ENCODE measurements around the gene FAM47E.

The FAM47E gene

DNA sequence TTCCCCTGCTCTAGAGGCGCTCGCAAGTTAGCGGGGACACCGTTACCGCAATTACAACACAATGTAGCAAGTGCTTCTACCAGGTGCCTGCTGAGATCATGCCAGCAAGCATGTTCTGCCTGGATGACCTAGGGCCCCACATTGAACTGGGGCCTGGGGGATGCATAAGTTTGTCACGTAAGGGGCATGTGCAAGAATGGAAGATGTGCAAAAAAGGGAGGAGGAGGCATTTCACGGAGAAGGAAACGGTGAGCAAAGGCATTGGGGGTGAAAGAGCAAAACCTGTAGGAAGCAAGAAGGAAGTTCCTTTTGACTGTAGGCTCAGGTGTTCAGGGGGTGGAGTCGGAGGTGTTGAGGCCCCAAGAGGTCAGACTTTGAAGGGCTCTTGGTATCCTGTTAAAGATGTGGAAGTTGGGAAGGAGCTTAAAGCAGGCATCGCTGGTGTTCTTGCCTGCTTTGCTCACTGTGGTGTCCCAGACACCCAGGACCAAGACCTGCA is 37.3 kb upstream of the FAM47E start:
- Mint-ChIP-seq H3K9me3 (no peaks in the 10 kb centered on the region), H3K4me3 (peak overlapping the region; percentile 85), H3K4me1 (ENCODE audit: low read depth) (peaks cover 17% of the 10 kb centered on the region), H3K36me3 (ENCODE audit: low read depth) (no peaks in the 10 kb centered on the region), H3K27ac (peak overlapping the region; percentile 83), H3K27me3 (ENCODE audit: low read depth) (peaks cover 33% of the 10 kb centered on the region)
- DNase-seq (ENCODE audit: low spot score): no peak

DNA sequence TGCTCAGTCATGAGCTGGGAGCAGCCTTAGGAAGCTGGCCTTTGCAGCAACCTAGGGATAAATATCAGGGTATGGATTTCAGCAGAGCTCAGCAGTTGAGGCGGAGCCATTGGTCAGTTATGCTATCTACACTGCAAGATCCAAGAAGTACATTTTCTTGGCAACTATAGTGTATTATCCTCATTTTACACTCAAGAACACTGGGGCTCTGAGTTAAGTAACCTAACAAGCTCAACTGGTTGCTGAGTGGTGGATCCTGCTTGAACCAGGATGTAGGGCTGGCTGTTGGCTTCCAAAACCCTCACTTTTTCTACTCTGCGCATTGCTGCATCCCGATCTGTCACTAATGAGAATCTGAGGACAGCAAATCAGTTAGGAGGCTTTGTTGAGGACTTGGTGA is 36.4 kb upstream of the FAM47E start:
- peaks cover 19% of the 10 kb centered on the region for H3K4me1 Mint-ChIP-seq (ENCODE audit: low read depth)
- no peak for DNase-seq (ENCODE audit: low spot score)
- H3K9me3 Mint-ChIP-seq: no peaks in the 10 kb centered on the region
- peaks cover 33% of the 10 kb centered on the region for H3K27me3 Mint-ChIP-seq (ENCODE audit: low read depth)
- H3K27ac Mint-ChIP-seq: no peak overlapping the region
- no peaks in the 10 kb centered on the region for H3K36me3 Mint-ChIP-seq (ENCODE audit: low read depth)
- no peak overlapping the region for H3K4me3 Mint-ChIP-seq

DNA sequence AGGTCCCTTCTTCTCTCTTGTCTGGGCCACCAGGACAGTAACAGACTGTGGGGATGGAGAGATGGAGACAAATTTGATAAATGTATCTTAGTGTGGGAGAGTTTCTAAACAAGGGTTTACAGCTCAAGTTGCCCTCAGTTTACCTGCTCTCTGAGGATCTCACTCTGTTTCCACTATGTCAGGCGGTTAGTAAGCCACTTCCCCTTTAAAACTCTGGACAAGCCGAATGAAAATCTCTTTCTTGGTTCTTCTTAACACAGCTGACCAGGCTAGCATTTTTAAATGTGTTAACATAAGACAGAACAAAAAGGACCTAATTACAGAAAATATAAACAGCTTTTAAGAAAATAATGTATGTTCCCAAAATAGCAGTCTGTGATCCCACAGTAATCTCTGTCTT is 35.0 kb upstream of the FAM47E start:
- peaks cover 19% of the 10 kb centered on the region for H3K4me1 Mint-ChIP-seq (ENCODE audit: low read depth)
- peaks cover 33% of the 10 kb centered on the region for H3K27me3 Mint-ChIP-seq (ENCODE audit: low read depth)
- H3K4me3 Mint-ChIP-seq: no peak overlapping the region
- H3K36me3 Mint-ChIP-seq (ENCODE audit: low read depth): no peaks in the 10 kb centered on the region
- no peak for DNase-seq (ENCODE audit: low spot score)
- no peaks in the 10 kb centered on the region for H3K9me3 Mint-ChIP-seq
- no peak overlapping the region for H3K27ac Mint-ChIP-seq

DNA sequence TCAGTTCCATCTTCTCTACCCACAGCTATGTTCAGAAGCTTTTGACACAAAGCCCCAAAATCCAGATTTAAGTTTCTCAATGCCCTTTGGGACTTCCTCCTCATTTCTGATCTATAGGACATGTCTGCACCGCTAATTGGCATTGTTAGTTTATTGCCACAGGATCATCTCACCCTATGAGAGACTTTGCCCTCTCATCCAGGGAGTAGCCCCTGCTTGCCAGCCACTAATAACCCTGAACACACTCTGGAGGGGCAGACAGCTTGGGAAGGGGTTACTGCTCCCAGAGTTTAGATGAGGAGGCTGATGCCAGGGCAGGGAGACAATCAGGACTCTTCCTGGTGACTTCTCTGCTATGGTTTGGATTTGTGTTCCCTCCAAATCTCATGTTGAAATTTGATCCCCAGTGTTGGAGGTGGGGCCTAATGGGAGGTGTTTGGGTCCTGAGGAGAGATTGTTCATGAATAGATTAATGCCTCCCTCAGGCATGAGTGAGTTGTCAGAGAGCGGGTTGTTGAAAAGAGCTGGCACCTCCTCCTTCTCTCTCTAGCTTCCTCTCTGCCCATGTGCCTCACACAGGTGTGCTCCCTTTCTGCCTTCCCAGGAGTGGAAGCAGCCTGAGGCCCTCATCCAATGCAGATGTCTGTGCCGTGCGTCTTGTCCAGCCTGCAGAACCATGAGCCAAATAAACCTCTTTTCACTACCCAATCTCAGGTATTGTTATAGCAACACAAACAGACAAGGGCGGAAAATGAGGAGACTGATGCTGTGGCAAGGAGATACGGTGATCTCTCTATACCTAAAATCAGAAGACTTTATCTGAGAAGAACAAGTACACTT is 34.3 kb upstream of the FAM47E start:
- no peaks in the 10 kb centered on the region for H3K9me3 Mint-ChIP-seq
- DNase-seq (ENCODE audit: low spot score): no peak
- H3K4me1 Mint-ChIP-seq (ENCODE audit: low read depth): peaks cover 17% of the 10 kb centered on the region
- H3K27me3 Mint-ChIP-seq (ENCODE audit: low read depth): peaks cover 33% of the 10 kb centered on the region
- no peak overlapping the region for H3K27ac Mint-ChIP-seq
- H3K36me3 Mint-ChIP-seq (ENCODE audit: low read depth): no peaks in the 10 kb centered on the region
- H3K4me3 Mint-ChIP-seq: no peak overlapping the region

DNA sequence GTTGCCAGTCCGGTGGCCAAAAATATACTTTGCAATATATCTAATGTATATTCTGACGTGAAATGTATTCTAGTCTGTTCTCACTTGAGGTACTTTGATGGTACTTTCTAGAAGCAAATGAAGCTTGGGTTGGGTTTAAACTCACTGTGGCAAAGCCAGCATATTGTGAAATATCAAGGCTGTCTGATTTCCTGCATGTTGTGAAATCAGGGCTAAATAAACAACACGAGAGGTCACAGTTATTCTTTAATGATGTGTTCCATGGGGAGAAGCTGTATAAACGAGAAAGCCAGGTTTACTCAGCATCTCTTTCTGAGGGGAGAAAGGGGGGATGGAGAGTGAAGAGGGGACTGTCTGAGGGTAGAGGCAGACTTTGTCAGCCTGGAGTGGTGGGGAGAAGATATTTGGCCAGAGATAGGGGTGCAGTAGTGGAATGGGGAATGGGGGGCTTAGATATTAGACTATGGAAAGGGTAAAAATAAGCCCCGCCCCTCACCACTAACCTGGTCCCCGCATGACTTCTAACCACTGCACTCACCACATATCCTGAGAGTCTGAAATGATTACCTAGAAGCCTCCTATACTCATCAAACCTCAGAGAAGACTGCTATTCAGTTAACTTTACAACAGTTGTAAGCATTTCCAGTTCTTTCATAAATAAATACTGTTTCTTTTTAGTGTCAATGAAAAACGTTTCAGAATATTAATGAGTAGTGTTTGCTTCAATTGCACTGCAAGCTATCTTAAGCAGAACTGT is 32.0 kb upstream of the FAM47E start:
- no peak for DNase-seq (ENCODE audit: low spot score)
- Mint-ChIP-seq H3K36me3 (ENCODE audit: low read depth) (no peaks in the 10 kb centered on the region), H3K27ac (no peak overlapping the region), H3K4me1 (ENCODE audit: low read depth) (peaks cover 5% of the 10 kb centered on the region), H3K27me3 (ENCODE audit: low read depth) (peaks cover 28% of the 10 kb centered on the region), H3K9me3 (no peaks in the 10 kb centered on the region), H3K4me3 (no peak overlapping the region)

DNA sequence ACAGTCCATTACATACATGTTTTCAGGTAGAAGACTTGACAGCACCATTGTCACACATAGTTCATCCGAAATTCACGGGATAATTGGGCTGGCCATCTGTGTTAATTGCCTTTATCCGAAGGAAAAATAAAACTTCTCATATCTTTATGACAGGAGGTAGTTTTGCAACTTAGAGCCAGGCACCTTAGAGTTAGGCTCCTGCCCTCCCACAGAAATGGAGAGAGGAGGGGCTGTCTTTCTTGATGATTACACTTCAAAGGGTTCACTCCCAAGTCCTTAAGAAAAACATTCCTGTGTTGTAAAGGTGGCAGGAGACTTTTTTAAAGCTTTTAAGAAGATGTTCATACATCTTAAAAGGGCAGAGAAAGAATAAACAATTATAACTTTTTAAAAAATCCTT is 27.4 kb upstream of the FAM47E start:
- Mint-ChIP-seq H3K36me3 (ENCODE audit: low read depth) (no peaks in the 10 kb centered on the region), H3K27me3 (ENCODE audit: low read depth) (peaks cover 13% of the 10 kb centered on the region), H3K9me3 (peaks cover 4% of the 10 kb centered on the region), H3K4me1 (ENCODE audit: low read depth) (peaks cover 2% of the 10 kb centered on the region), H3K27ac (no peak overlapping the region), H3K4me3 (no peak overlapping the region)
- no peak for DNase-seq (ENCODE audit: low spot score)

DNA sequence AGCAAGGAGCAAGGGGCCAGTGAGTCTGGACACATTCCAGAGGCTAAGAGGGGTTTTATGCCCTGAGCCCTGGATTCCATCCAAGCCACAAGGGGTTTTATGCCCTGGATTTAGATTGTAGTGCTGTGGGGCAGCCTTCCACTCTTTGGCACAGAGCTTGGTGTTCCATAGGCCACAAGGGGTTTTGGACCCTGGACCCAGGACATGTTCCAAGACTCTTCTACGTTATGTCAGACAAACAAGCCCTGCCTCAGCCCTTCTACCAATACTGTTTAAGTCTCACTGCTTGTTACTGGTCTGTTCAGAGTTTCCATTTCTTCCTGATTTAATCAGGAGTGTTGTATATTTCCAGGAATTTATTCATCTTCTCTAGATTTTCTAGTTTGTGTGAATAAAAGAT is 25.1 kb upstream of the FAM47E start:
- Mint-ChIP-seq H3K4me1 (ENCODE audit: low read depth) (no peaks in the 10 kb centered on the region), H3K4me3 (no peak overlapping the region), H3K36me3 (ENCODE audit: low read depth) (no peaks in the 10 kb centered on the region), H3K9me3 (peaks cover 4% of the 10 kb centered on the region), H3K27me3 (ENCODE audit: low read depth) (peaks cover 13% of the 10 kb centered on the region), H3K27ac (no peak overlapping the region)
- DNase-seq (ENCODE audit: low spot score): no peak

DNA sequence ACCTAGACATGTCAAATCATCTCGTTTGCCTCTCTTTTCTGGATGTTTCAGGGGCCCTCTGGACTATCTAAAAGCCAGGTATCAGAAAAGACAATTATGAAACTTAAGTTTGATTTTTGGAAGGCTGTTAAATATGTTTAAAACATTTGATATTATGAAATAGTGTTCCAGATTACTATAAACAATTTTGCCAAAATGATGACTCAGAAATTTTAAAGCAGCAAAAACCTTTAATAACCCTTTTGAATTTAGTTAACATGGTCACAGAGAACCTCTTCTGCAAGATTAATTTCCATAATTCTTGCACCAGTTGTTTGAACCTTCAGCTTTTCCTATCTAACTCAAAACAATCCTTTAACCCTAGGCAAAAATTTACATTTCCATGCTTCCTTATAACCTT is 18.8 kb upstream of the FAM47E start:
- DNase-seq (ENCODE audit: low spot score): no peak
- H3K27me3 Mint-ChIP-seq (ENCODE audit: low read depth): peaks cover 8% of the 10 kb centered on the region
- peaks cover 4% of the 10 kb centered on the region for H3K9me3 Mint-ChIP-seq
- no peak overlapping the region for H3K4me3 Mint-ChIP-seq
- no peak overlapping the region for H3K27ac Mint-ChIP-seq
- H3K36me3 Mint-ChIP-seq (ENCODE audit: low read depth): no peaks in the 10 kb centered on the region
- no peaks in the 10 kb centered on the region for H3K4me1 Mint-ChIP-seq (ENCODE audit: low read depth)

DNA sequence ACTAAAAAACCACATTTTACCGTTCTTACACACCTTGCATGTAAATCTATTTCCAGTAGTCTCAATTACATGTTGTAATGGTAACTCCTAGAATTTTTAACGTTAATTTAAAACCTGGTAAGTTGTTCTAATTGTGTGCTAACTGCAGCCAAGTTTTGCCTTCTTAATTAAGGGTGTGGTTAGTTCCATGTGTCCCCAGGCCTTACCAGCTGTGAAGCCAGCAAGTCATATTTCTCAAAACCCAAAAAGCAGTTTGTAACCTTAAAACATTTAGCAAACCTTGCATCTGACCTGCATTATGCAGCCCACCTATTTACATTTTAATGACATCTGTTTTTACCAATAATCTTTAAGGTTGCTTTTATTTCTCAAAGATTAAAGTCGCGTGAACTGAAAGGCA is 18.4 kb upstream of the FAM47E start:
- H3K4me1 Mint-ChIP-seq (ENCODE audit: low read depth): no peaks in the 10 kb centered on the region
- H3K9me3 Mint-ChIP-seq: peaks cover 4% of the 10 kb centered on the region
- no peak overlapping the region for H3K27ac Mint-ChIP-seq
- peaks cover 8% of the 10 kb centered on the region for H3K27me3 Mint-ChIP-seq (ENCODE audit: low read depth)
- no peak for DNase-seq (ENCODE audit: low spot score)
- H3K36me3 Mint-ChIP-seq (ENCODE audit: low read depth): no peaks in the 10 kb centered on the region
- H3K4me3 Mint-ChIP-seq: no peak overlapping the region

DNA sequence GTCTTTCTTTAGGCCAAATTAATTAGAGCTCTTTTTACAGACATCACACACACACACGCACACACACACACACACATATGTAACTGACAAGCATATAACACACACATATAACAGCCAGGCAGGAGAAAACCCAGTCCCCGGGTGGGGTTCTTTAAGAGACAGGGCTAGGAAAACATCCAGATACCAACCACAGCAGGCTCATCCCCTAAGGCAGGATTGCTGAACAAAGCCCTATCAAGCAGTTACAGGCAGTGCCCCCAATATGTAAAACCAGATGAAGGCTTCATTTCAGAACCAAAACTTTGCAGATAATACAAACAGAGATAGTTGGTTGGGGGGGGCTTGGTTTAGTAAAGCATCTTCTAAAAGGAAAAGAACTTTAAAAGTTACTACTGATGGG is 18.0 kb upstream of the FAM47E start:
- Mint-ChIP-seq H3K27me3 (ENCODE audit: low read depth) (peaks cover 8% of the 10 kb centered on the region), H3K36me3 (ENCODE audit: low read depth) (no peaks in the 10 kb centered on the region), H3K4me3 (no peak overlapping the region), H3K4me1 (ENCODE audit: low read depth) (no peaks in the 10 kb centered on the region), H3K9me3 (peaks cover 4% of the 10 kb centered on the region), H3K27ac (no peak overlapping the region)
- no peak for DNase-seq (ENCODE audit: low spot score)

DNA sequence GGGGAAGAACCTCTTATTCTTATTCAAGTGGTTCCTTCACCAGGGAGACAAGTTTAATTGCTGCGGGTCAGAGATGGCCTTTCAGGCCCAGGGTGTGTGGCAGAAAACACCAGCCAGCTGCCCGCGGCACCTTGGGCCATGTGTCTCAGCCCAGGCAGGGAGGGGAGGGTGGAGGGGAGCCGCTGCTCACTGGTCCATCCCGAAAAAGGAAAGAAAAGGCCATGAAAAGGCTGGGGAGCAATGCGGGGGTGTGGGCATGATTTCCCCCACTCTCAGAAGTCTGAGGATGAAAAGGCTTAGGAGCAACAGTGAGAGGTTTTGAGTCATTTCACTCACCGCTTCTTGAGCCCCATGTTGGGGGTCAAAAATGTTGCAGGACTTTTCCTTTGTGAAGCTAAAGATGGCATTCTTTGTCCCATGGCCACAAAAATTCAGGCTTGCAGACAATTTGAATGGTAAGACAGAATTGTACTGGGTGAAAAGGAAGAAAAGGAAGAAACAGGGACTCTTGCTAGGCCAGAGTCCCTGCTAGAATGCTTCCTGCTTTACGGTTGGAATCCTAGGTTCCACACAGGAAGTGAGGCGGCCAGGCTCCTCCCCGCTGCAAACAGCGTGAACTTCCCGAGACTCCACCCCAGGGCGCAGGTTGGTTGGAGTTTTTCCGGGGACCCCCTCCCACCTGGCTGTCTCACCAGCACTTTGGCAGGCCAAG is 17.4 kb upstream of the FAM47E start:
- Mint-ChIP-seq H3K36me3 (ENCODE audit: low read depth) (no peaks in the 10 kb centered on the region), H3K9me3 (peaks cover under 1% of the 10 kb centered on the region), H3K4me1 (ENCODE audit: low read depth) (no peaks in the 10 kb centered on the region), H3K27ac (no peak overlapping the region), H3K27me3 (ENCODE audit: low read depth) (peaks cover 6% of the 10 kb centered on the region), H3K4me3 (no peak overlapping the region)
- DNase-seq (ENCODE audit: low spot score): no peak

DNA sequence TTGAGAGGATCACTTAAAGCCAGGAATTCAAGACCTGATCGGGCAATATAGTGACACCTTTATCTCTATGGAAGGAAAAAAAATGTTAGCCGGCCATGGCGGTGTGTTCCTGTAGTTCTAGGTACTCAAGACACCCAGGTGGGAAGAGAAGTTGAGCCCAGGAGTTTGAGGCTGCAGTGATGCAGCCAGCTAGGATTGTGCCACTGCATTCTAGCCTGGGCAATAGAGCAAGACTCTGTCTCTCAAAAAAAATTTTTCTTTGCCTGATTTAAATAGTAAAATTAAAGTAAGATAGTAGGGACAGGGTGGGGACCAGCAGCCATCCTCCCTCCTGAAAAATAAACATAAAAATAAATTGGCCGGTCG is 16.9 kb upstream of the FAM47E start:
- Mint-ChIP-seq H3K4me3 (no peak overlapping the region), H3K4me1 (ENCODE audit: low read depth) (no peaks in the 10 kb centered on the region), H3K36me3 (ENCODE audit: low read depth) (no peaks in the 10 kb centered on the region), H3K27me3 (ENCODE audit: low read depth) (peaks cover 6% of the 10 kb centered on the region), H3K9me3 (peaks cover 2% of the 10 kb centered on the region), H3K27ac (no peak overlapping the region)
- DNase-seq (ENCODE audit: low spot score): no peak

DNA sequence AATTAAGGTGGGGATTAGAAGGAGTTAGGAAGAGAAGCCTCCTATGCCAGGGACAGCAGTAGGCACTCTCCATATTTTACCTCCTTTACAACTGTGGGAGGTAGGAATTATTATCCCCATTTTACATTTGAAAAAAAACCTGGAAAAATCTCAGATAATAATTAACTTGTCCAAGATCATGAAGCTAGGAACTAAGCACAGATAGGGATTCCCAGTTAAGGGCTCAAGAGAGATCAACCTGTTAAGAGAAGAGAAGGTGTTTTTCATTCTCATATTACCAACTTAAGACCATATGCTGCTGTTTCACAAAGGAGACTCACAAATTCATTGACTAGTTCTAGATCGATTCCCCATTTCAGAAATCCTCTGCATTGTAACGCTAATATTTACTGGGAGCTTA is 16.1 kb upstream of the FAM47E start:
- Mint-ChIP-seq H3K9me3 (peaks cover 9% of the 10 kb centered on the region), H3K27me3 (ENCODE audit: low read depth) (peaks cover 10% of the 10 kb centered on the region)

DNA sequence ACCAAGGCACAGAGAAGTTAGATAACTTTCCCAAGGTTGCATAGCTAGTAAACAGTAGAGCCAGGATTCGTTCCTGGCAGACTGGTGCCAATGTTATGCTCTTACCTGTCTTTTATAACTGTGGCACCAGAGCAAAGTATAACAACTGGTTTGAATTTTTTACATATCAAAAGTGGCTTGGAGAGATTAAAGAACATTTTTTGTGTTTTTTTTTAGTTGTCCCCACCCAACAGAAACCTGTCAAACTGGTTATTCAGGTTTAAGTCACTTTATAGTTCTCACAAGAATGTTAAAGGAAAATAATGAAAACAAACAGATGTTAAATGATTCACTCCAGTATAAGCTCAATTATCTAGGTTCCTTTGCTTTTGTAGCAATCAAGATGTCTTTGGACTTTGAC is 15.6 kb upstream of the FAM47E start:
- Mint-ChIP-seq H3K4me1 (ENCODE audit: low read depth) (no peaks in the 10 kb centered on the region), H3K4me3 (no peak overlapping the region), H3K27me3 (ENCODE audit: low read depth) (peaks cover 15% of the 10 kb centered on the region), H3K36me3 (ENCODE audit: low read depth) (no peaks in the 10 kb centered on the region), H3K9me3 (peaks cover 13% of the 10 kb centered on the region), H3K27ac (no peak overlapping the region)
- no peak for DNase-seq (ENCODE audit: low spot score)

More for the DNA sequence above, 16.1 kb upstream of the FAM47E start:
- Mint-ChIP-seq H3K27ac (no peak overlapping the region), H3K4me1 (ENCODE audit: low read depth) (no peaks in the 10 kb centered on the region), H3K4me3 (no peak overlapping the region), H3K36me3 (ENCODE audit: low read depth) (no peaks in the 10 kb centered on the region)
- no peak for DNase-seq (ENCODE audit: low spot score)
